GM12891 (cell line): ENCODE measurements around the gene CPVL.

Source experiments
- POLR2A ChIP-seq: IDR thresholded peaks from 2 replicates; pipeline ENCODE4 v1.6.1; 2011; ENCODE audit warnings: low read depth, low read length, control low read depth
- POLR2AphosphoS5 ChIP-seq: IDR thresholded peaks from 2 replicates; pipeline ENCODE4 v1.6.1; 2011; ENCODE audit warnings: low read depth, low read length, control low read depth
- POU2F2 ChIP-seq: IDR thresholded peaks from 2 replicates; pipeline ENCODE4 v1.6.1; 2011; ENCODE audit warnings: low read depth, mild to moderate bottlenecking, control low read depth, low read length, moderate library complexity
- TAF1 ChIP-seq: IDR thresholded peaks from 2 replicates; pipeline ENCODE4 v1.6.1; 2011; ENCODE audit warnings: low read depth, low read length, control low read depth

DNA sequence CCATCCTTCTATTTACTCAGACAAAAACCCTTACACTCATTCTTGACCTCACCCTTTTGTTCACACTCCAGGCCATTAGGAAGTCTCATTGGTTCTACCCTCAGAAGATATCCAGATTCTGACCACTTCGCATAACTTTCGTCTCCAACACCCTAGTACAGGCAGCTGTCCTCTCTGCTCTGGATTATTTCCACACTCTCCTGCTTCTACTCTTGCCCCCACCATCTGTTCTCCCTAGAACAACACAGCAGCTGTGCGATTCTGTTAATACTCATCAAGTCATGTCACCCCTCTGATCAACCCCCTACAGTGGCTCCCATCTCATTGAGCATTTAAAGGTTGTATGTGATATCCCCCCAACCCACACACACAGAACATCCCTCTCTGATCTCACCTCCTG lies 172.7 kb downstream of the CPVL start:
- TF ChIP-seq TAF1 (no peak), POLR2AphosphoS5 (no peak), POU2F2 (no peak), POLR2A (no peak)
